Immature natural killer cell (primary cell): ENCODE data around the gene SPINT1. TPM values are rescaled to one million over a fixed set of nuclear protein-coding genes. Genes with fewer than 3 reads are reported as not detected.

ENCODE experiments used
- DNase-seq, 3 donors: peaks; one replicate each; pipeline ENCODE4 v3.0.0; 2022; ENCODE audit warnings: mixed read lengths in 1 of 3
- H3K27ac Mint-ChIP-seq, 6 donors: one replicate each; pipeline ENCODE4 v1.8.0; 2020; ENCODE audit warnings: mixed read lengths in 6 of 6, mild to moderate bottlenecking in 5 of 6, inconsistent platforms in 4 of 6, moderate library complexity in 3 of 6
- H3K27me3 Mint-ChIP-seq, 3 donors: one replicate each; pipeline ENCODE4 v1.8.0; 2020 to 2021; ENCODE audit warnings: low read depth in 3 of 3, mild to moderate bottlenecking in 3 of 3, mixed read lengths in 3 of 3, moderate library complexity in 3 of 3, inconsistent platforms in 1 of 3
- H3K36me3 Mint-ChIP-seq, 3 donors: one replicate each; pipeline ENCODE4 v1.8.0; 2020; ENCODE audit warnings: mixed read lengths in 3 of 3, inconsistent platforms in 2 of 3, mild to moderate bottlenecking in 2 of 3
- H3K4me1 Mint-ChIP-seq, 2 donors: one replicate each; pipeline ENCODE4 v1.8.0; 2020; ENCODE audit warnings: inconsistent platforms in 2 of 2, mild to moderate bottlenecking in 2 of 2, mixed read lengths in 2 of 2, moderate library complexity in 1 of 2
- H3K4me3 Mint-ChIP-seq, 5 donors: one replicate each; pipeline ENCODE4 v1.8.0; 2020; ENCODE audit warnings: mild to moderate bottlenecking in 5 of 5, mixed read lengths in 5 of 5, inconsistent platforms in 3 of 5, moderate library complexity in 3 of 5
- H3K9me3 Mint-ChIP-seq, 6 donors: one replicate each; pipeline ENCODE4 v1.8.0; 2020; ENCODE audit warnings: mild to moderate bottlenecking in 6 of 6, mixed read lengths in 6 of 6, inconsistent platforms in 4 of 6, moderate library complexity in 3 of 6
- polyA plus RNA-seq, 3 donors: library from polyadenylated mRNA; unstranded; fragments of 300-500 nt; fragmentation: Illumina TruSeq; gene quantifications; one replicate each; pipeline ENCODE4 v1.2.3, GENCODE V29; 2021

SPINT1 gene
- polyA plus RNA-seq, 3 donors from 2014 or later = 0.48 to 3.9 (median 1.8) TPM

DNA sequence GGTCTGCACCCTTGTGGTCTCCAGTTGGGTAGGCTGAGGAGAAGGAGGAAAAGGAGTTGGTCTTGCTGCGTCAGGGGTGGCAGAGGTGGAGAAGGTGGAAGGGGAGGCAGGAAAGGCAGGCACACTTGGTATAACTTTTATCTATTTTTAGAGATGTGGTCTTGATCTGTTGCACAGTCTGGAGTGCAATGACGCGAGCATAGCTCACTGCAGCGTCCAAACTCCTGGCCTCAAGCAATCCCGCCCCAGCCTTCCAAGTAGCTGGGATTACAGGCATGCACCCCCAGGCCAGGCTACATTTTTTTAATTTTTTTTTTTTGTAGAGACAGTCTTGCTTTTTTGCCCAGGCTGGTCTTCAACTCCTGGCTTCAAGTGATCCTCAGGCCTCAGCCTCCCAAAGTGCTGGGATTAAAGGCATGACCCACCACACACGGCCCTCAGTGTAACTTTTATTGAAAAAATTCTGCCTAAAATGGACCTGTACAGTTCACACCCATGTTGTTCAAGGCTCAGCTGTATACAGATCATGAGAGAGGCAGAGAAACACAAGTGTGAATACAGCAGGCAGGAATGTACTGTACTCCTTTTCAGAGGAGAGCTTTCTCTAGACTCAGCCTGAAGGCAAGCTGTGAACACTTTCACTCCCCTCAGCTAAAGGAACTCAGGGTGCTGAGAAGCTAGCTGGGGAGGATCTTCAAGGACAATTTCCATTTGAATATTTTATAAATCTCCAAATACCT lies 32.3 kb downstream of the SPINT1 start:
- peaks cover 0 to 5% (median 0%) of the 10 kb centered on the region in 3 donors for H3K36me3 Mint-ChIP-seq
- H3K27me3 Mint-ChIP-seq = peaks cover 4 to 8% (median 8%) of the 10 kb centered on the region in 3 donors
- H3K27ac Mint-ChIP-seq = no peak overlapping the region
- H3K9me3 Mint-ChIP-seq = no peaks in the 10 kb centered on the region
- H3K4me3 Mint-ChIP-seq = no peak overlapping the region
- H3K4me1 Mint-ChIP-seq = peaks cover 6 to 7% of the 10 kb centered on the region in 2 donors
- no peak for DNase-seq

GRCh38 chr15:40877694-40878093 lies 33.8 kb downstream of the SPINT1 start:
- Mint-ChIP-seq H3K4me1 (peaks cover 6 to 8% of the 10 kb centered on the region in 2 donors), H3K36me3 (peaks cover 0 to 5% (median 0%) of the 10 kb centered on the region in 3 donors), H3K27ac (no peak overlapping the region), H3K27me3 (peaks cover 3 to 11% (median 8%) of the 10 kb centered on the region in 3 donors), H3K9me3 (no peaks in the 10 kb centered on the region), H3K4me3 (no peak overlapping the region)
- DNase-seq = no peak

DNA sequence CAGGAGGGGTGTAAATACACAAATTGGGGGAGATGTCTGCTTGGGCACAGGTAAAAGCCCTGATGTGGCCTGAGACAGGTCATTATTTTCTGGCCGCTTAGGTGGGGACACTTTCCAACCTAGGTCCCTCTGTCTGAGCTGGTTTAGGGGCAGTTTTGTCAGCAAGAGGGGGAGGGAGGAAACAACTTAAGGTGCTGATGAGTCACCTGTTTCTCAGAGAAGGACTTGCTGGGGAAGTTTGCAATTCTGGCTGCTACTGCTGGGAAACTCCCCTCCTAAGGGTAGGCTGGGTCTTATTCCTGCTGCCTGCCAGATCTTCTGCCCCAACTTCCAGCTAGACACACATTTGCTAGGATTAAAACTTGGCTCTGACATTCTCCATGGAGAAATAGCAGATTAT lies 34.9 kb downstream of the SPINT1 start:
- DNase-seq = no peak
- no peak overlapping the region for H3K4me3 Mint-ChIP-seq
- H3K4me1 Mint-ChIP-seq = peaks cover 5 to 6% of the 10 kb centered on the region in 2 donors
- peaks cover 3 to 11% (median 8%) of the 10 kb centered on the region in 3 donors for H3K27me3 Mint-ChIP-seq
- no peaks in the 10 kb centered on the region for H3K9me3 Mint-ChIP-seq
- no peak overlapping the region for H3K27ac Mint-ChIP-seq
- H3K36me3 Mint-ChIP-seq = peaks cover 0 to 5% (median 0%) of the 10 kb centered on the region in 3 donors

GRCh38 chr15:40879609-40880008 lies 35.8 kb downstream of the SPINT1 start:
- Mint-ChIP-seq H3K9me3 (no peaks in the 10 kb centered on the region), H3K36me3 (no peaks in the 10 kb centered on the region), H3K4me3 (no peak overlapping the region), H3K27ac (no peak overlapping the region), H3K4me1 (peaks cover 6 to 7% of the 10 kb centered on the region in 2 donors), H3K27me3 (peaks cover 1 to 7% (median 5%) of the 10 kb centered on the region in 3 donors)
- no peak for DNase-seq

DNA sequence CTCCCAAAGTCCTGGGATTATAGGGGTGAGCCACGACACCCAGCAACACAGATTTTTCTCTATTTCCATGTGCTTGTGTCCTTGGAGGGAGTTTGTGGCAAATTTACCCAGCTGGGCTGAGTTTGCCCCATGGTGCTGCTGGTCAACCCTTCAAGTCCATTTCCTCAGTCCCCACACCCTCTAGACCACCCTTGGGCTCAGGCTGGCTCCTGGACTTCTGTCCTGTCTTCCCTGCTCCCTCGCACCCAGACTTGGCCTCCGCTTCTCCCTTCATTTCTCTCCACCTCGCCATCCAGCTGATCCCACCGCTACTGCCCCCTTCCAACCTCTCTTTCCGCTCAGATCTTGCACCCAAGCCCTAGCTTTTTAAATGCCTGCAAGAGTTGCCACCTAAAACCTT lies 37.5 kb downstream of the SPINT1 start:
- Mint-ChIP-seq H3K27me3 (peaks cover 6 to 7% (median 6%) of the 10 kb centered on the region in 3 donors), H3K36me3 (no peaks in the 10 kb centered on the region), H3K4me3 (no peak overlapping the region), H3K9me3 (no peaks in the 10 kb centered on the region), H3K4me1 (peaks cover 12 to 15% of the 10 kb centered on the region in 2 donors), H3K27ac (no peak overlapping the region)
- no peak for DNase-seq

- Mint-ChIP-seq H3K36me3 (no peaks in the 10 kb centered on the region), H3K27me3 (peaks cover 2 to 8% (median 6%) of the 10 kb centered on the region in 3 donors), H3K27ac (no peak overlapping the region), H3K4me3 (no peak overlapping the region), H3K4me1 (peaks cover 11 to 15% of the 10 kb centered on the region in 2 donors), H3K9me3 (no peaks in the 10 kb centered on the region)
- DNase-seq = no peak
These were observed 42.7 kb downstream of the SPINT1 start for GRCh38 chr15:40886586-40886985.

DNA sequence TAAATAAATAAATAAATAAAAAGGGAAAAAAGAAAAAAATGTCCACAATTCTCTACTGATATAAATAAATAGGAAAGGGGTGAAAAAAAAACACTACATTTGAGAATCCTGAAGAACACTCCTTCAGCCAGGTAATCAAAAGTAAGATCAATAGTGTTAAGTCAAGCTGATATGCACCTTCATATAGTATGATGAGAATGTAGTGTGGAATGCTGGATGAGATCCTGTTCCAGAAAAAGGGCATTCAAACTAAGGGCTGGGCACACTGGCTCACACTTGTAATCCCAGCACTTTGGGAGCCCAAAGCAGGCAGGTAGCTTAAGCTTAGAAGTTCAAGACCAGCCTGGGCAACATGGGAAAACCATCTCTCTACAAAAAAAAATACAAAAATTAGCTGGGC lies 45.3 kb downstream of the SPINT1 start:
- H3K27me3 Mint-ChIP-seq = peaks cover 2 to 12% (median 12%) of the 10 kb centered on the region in 3 donors
- H3K9me3 Mint-ChIP-seq = no peaks in the 10 kb centered on the region
- H3K4me1 Mint-ChIP-seq = peaks cover 26 to 32% of the 10 kb centered on the region in 2 donors
- H3K27ac Mint-ChIP-seq = no peak overlapping the region
- H3K4me3 Mint-ChIP-seq = no peak overlapping the region
- no peak for DNase-seq
- H3K36me3 Mint-ChIP-seq = no peaks in the 10 kb centered on the region

DNA sequence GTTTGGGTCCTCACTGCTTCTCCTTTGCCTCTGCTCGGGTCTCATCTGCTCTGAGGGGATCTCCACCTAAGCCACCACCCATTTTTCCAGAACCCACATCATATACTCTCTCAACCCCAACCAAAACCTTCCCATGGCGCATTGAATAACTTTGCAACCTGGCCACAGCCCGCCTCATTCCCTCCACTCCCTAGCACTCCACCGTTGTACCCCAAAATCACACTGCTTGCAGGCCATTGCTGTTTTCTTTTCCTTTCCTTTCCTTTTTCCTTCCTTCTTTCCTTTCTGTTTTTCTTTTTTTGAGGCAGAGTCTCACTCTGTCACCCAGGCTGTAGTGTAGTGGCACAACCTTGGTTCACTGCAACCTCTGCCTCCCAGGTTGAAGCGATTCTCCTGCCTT lies 47.3 kb downstream of the SPINT1 start:
- Mint-ChIP-seq H3K36me3 (no peaks in the 10 kb centered on the region), H3K27ac (no peak overlapping the region), H3K4me3 (no peak overlapping the region)

GRCh38 chr15:40891810-40892446 lies 48.1 kb downstream of the SPINT1 start:
- H3K4me3 Mint-ChIP-seq = peak overlapping the region in 1 of 5 donors; percentile 36
- peaks cover 34 to 40% of the 10 kb centered on the region in 2 donors for H3K4me1 Mint-ChIP-seq
- H3K36me3 Mint-ChIP-seq = no peaks in the 10 kb centered on the region
- peak overlapping the region in 1 of 6 donors; percentile 34 for H3K27ac Mint-ChIP-seq
- peaks cover 4 to 12% (median 10%) of the 10 kb centered on the region in 3 donors for H3K27me3 Mint-ChIP-seq
- H3K9me3 Mint-ChIP-seq = no peaks in the 10 kb centered on the region
- peak in 1 of 3 donors; percentile 43 for DNase-seq

More for the DNA sequence above, 47.3 kb downstream of the SPINT1 start:
- Mint-ChIP-seq H3K27me3 (peaks cover 4 to 12% (median 10%) of the 10 kb centered on the region in 3 donors), H3K9me3 (no peaks in the 10 kb centered on the region), H3K4me1 (peaks cover 34 to 40% of the 10 kb centered on the region in 2 donors)
- no peak for DNase-seq

GRCh38 chr15:40892447-40893012 lies 48.7 kb downstream of the SPINT1 start:
- H3K27ac Mint-ChIP-seq = peak overlapping the region in 1 of 6 donors; percentile 49
- peaks cover 0 to 4% (median 0%) of the 10 kb centered on the region in 3 donors for H3K36me3 Mint-ChIP-seq
- peaks cover 36 to 46% of the 10 kb centered on the region in 2 donors for H3K4me1 Mint-ChIP-seq
- peaks cover 4 to 14% (median 10%) of the 10 kb centered on the region in 3 donors for H3K27me3 Mint-ChIP-seq
- peak overlapping the region in 3 of 5 donors; percentile 30 to 62 (median 55) for H3K4me3 Mint-ChIP-seq
- no peaks in the 10 kb centered on the region for H3K9me3 Mint-ChIP-seq
- DNase-seq = no peak

DNA sequence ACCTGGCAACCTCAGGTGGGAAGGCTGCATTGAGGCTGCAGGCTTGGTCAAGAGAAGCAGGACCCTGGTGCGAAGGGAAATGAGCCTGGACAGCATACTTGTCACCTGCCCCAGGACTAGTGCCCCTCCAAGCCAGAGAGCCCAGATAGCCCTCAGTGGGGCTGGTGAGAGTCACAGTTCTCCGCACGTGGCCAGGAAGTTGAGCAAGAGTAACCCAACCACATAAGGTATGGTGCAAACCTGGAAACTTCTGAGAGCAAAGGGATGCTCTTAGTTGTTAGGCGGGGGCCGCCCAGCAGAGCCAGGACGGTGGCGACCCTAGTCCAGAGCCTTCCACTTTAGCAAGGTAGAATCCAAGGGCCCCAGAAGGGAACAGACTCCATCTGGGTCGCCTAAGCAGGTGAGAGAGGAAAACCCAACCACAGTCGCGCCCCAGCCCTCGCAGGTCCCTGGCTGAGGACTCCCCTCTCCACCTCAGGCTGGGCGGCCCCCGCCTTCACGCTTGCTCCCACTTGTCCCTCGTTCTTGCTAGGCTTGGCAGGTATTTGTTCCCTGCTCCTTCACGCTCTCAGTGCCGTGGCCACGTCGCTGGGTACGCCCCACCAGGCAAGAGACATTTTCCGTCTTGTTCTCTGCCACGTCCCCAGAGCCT lies 49.3 kb downstream of the SPINT1 start:
- H3K36me3 Mint-ChIP-seq = peaks cover 0 to 6% (median 0%) of the 10 kb centered on the region in 3 donors
- peak overlapping the region; percentile 30 to 100 (median 96) for H3K4me3 Mint-ChIP-seq
- peaks cover 38 to 53% of the 10 kb centered on the region in 2 donors for H3K4me1 Mint-ChIP-seq
- H3K27me3 Mint-ChIP-seq = peaks cover 4 to 14% (median 10%) of the 10 kb centered on the region in 3 donors
- DNase-seq = no peak
- H3K27ac Mint-ChIP-seq = peak overlapping the region in 3 of 6 donors; percentile 19 to 99 (median 98)
- H3K9me3 Mint-ChIP-seq = no peaks in the 10 kb centered on the region

DNA sequence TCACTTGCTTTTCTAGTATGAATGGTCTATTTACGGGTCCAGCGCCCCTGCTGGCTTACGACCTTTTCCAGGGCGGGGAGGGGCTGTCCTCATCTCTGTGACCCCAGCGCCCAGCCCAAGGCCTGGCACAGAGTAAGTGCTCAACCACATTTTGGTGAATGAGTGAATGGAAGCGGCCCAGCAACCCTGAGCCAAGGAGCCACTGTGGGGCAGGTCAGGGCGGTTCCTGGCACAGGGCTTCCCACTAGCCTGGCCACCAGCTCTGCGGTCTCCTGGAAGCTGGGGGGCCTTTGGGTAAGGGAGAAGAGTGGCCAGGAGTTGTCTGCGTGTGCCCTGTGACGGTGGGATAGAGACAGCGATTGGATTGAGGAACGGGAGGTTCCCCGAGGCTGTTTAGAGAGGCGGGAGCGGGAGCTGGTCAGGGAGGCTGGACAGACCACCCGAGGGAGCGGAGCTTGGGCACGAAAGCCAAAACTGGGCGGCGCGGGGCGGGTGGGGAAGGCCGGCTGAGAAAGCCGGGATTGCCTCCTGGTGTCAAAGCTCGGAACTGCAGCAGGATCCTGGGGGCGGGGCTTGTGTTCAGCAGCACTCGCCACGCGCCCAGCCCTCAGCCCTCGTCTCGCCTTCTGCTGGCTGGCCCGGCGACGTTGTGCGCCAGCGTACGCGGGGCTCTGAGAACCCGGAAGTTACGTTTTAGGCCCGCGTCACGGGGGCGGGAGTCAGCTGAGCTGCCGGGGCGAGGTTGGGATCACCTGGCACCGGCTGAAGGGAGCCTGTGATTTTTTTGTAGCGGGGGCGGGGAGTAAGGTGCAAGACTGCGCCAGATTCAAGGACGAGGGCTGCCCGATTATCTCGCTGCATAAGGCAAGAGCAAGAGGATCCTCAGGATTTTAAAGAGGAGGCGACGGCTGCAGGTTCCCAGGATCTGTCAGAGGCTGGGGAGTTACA lies 50.2 kb downstream of the SPINT1 start, which contains the start of gene VPS18:
Gene VPS18 (plus strand): TSS at position 718 of the 948 bp plus-strand sequence. CDS start 319 bp downstream, outside the sequence.
- peaks cover 4 to 14% (median 10%) of the 10 kb centered on the region in 3 donors for H3K27me3 Mint-ChIP-seq
- H3K36me3 Mint-ChIP-seq = peaks cover 0 to 6% (median 5%) of the 10 kb centered on the region in 3 donors
- H3K9me3 Mint-ChIP-seq = no peaks in the 10 kb centered on the region
- H3K4me1 Mint-ChIP-seq = peaks cover 41 to 53% of the 10 kb centered on the region in 2 donors
- H3K4me3 Mint-ChIP-seq = peak within 1 kb of the TSS; percentile 96 to 100 (median 99)
- H3K27ac Mint-ChIP-seq = peak within 1 kb of the TSS; percentile 96 to 100 (median 98)
- DNase-seq = peak; percentile 97 to 98 (median 98)
